Skeletal muscle cell (primary cell): Measurements from ENCODE around the gene EVA1C.
A peak's percentile ranks its signal among the peaks of the same experiment; 100 is the strongest.
"Not testable (repeated sequence)": the region's sequence is repeated elsewhere in the genome, so short reads cannot be mapped to it uniquely, and the experiment has no call there.

Experiments
- DNase-seq: peaks from one replicate; pipeline ENCODE4 v3.0.0-alpha.2; 2010; ENCODE audit warnings: low read depth
- H3K4me3 ChIP-seq: 2 replicates; pipeline ENCODE4 v1.5.1; 2011; ENCODE audit warnings: low read depth, mild to moderate bottlenecking, control low read depth, low read length, moderate library complexity

The EVA1C gene

DNA sequence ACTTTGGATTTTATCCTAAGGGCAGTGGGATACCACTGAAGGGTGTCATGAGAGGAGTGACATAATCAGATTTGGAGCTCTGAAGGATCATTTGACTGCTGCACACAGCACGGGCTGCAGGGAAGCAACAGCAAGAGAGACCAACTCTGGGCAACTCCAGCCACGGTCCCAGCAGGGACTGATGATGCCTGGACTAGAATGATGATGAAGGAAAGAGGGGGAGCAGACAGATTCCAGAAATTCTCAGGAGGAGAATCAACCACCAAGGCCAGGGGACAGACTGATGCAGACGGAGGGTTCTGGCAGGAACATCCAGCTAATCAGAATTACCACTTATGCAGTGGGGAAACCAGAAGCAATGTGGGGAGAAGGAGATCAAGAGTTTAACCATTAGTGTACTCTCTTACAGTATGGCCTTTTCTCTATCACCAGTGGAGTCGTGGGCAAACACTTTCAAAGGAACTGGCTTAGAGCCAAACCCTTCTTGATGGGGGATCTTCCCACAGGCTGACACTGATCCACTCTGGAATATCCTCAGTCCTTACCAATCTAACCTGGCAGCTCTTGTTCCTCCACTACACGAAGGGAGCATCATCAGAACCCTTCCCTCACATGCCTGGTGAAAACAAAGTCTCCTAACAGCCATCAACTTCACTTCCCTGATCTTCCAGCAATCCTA lies 23.0 kb upstream of the EVA1C start:
- H3K4me3 ChIP-seq = no peak overlapping the region
- DNase-seq = no peak

DNA sequence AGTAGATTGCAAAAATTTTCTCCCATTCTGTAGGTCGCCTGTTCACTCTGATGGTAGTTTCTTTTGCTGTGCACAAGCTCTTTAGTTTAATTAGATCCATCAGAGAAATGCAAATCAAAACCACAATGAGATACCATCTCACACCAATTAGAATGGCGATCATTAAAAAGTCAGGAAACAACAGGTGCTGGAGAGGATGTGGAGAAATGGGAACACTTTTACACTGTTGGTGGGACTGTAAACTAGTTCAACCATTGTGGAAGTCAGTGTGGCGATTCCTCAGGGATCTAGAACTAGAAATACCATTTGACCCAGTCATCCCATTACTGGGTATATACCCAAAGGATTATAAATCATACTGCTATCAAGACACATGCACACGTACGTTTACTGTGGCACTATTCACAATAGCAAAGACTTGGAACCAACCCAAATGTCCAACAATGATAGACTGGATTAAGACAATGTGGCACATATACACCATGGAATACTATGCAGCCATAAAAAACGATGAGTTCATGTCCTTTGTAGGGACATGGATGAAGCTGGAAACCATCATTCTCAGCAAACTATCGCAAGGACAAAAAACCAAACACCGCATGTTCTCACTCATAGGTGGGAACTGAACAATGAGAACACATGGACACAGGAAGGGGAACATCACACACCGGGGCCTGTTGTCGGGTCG lies 21.8 kb upstream of the EVA1C start:
- H3K4me3 ChIP-seq, DNase-seq: not testable (repeated sequence)

DNA sequence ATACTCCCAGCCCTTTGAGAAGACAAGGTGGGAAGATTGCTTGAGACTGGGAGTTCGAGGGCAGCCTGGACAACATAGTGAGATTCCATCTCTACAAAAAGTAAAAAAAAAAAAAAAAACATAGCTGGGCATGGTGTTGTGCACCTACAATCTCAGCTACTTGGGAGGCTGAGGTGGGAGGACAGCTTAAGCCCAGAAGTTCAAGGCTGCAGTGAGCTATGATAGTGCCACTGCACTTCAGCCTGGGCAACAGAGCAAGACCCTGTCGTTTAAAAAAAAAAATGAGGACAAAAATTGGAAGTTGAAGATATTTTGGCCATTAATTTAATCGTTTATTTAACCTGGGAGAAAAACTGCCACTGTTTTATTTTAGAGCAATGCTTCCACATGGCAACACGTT lies 20.8 kb upstream of the EVA1C start:
- no peak for DNase-seq
- peak overlapping the region; percentile 98 for H3K4me3 ChIP-seq

DNA sequence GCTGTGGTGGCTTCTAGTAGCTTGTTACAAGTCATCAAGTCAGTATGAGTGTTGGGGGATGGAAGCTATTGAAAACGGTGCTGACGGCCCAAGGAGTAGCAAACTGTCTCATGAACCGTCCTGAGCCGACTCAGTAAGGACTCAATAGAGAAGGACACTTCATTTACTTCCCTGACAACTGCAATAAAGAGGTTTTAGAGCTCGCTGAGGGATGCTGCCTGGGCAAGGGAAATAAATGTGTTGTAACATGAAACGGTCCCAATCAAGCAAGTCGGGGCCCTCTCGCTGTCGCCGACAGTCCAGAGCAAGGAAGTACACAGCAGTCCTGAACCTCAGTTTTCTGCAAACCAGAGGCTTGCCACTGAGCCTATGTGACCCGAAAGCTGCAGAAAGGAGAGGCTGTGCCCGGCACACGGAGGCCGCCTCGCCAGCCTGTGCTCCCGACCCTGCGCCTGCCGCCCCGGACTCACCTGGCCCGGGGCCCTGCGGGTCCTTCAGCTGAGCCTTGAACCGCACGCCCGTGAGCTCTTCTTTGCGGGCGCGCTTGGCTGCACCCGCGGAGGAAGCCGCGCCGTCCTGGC lies 20.1 kb upstream of the EVA1C start:
- H3K4me3 ChIP-seq = peak overlapping the region; percentile 98
- no peak for DNase-seq

DNA sequence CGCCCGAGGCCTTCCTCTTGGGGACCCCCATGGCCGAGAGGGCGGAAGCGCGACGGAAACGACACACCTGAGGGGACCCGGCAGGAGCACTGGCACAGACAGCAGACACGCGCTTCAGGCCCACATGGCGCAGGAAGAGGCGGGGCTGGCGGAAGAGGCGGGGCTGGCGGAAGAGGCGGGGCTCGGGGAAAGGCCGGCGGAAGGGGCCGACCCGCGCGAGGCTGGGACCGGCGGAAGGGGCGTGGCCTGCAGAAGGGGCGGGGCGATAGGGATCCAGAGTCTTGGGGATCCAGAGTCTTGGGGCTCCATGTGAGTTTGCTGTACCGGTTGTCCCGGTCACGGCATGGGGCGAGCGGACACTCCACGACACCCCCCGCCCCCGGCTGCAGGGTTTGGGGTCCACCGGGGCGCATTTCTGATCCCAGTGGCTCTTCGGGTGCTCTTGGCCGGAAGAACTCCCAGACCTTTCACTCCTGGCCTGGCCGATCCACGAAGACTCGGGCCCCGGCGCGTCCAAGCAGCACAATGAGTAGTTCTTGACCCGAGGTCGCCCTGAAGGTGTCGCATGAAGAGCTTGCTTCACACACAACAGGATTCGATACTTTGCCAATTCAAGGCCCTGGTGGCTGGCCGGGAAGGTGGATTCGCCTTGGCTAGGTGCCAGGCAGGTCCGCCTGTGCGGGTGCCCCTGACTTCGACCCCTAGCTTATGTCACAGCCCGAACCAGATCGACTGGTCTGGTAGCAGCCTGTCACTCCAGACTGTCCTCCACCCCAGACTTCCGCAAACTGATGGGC lies 19.4 kb upstream of the EVA1C start, which contains the start of gene URB1:
URB1 (minus strand) TSS at position 133 of the 797 bp plus-strand sequence; CDS start at position 31, 102 bp downstream.
- no peak for DNase-seq

DNA sequence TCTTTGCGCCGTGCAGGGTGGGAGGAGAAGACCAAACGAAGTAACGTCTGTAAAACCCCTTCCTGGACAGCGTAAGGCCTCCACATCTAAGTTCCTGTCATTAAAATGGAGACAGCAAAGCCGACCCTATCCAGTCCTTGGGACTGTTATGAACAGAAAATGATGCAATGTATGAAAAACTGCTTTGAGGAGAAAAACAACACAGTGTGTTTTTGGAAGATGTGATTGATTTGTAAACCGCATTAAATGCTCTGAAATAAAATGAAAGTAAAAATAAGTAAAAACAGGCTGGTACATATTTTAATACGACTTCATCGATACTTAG lies 18.9 kb upstream of the EVA1C start:
- H3K4me3 ChIP-seq = peak overlapping the region; percentile 98
- DNase-seq = no peak

More for the DNA sequence above, 19.4 kb upstream of the EVA1C start, which contains the start of gene URB1:
- peak within 1 kb of the TSS; percentile 98 for H3K4me3 ChIP-seq

DNA sequence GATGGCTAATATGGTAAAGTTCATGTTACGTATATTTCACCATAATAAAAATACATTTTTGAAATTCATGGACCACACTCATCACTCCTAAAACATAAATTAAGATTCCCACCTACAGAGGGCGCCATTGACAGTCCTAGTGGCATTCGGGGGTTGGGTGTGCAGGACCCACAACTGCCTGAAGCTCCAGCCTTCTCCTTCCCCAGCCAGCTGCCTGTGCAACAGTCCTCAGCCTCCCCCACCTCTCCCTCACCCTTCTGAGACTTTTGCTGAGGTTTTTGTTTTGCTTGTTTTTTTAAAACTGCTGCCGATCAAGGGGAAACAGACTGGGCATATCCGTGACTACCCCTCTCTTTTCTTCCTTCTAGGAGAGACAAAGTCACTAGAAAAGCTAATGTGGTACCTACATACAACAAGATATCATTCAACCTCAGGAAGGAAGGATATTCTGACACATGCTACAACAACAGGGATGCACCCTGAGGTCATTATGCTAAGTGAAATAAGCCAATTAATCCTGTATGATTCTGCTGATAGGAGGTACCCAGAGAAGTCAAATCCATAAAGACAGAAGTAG lies 9.2 kb upstream of the EVA1C start:
- no peak for DNase-seq
- H3K4me3 ChIP-seq = no peak overlapping the region

DNA sequence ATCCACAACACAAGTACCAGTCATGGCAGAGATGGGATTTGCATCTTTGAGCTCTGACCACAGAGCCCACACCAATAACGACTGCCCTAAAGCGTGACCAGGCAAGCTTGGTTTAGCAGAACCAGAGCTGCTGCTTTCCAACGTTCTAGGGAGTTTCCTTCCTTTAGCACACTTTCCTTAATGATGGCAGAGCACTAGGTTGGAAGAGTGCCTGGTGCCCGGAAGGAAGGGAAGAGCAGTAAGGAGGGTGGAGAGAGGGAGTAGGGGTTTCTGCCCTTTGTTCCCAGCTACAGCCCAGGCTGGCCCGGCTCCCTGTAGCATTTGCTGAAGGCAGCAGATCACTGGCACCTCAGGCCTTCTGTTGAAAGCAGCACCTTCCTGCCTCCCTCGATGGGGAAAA lies 6.1 kb upstream of the EVA1C start:
- H3K4me3 ChIP-seq = no peak overlapping the region
- DNase-seq = no peak

DNA sequence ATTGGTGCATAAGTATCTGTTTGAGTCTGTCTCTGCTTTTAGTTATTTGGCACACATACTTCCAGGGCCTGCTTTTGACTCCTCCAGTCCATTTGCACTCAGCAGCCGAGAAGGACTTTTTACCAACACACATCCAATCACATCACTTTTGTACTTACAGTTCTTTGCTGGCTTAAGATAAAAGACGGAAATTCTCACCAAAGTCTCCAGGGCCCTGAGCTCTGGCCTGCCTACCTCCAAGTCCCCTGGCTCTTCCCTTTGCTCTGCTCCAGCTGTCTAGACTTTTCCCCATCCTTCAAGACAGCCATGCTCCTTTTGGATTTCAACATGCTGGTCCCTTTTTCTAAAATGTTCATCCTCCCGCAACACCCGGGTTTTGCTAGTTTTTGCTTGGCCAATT lies 2.2 kb upstream of the EVA1C start:
- no peak for DNase-seq
- H3K4me3 ChIP-seq = no peak overlapping the region

DNA sequence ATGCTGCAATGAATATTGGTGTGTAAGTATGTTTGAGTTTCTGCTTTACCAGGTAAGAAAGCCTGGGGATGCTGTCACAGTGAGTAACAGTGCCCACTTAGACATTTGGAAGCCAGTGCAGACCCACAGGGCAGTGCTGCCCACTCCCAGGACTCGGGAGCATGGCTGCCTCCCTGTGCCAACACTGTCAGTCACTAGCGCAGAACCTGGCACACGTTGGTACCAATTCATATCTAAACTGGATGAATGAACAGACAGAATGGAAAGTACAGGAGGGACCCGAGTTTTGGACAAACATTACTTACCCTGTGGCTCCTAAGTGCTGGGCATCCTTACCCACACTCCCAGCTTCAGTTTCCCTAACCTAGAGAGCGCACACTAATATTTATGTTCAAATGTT lies 1.6 kb upstream of the EVA1C start:
- H3K4me3 ChIP-seq = no peak overlapping the region
- DNase-seq = no peak

DNA sequence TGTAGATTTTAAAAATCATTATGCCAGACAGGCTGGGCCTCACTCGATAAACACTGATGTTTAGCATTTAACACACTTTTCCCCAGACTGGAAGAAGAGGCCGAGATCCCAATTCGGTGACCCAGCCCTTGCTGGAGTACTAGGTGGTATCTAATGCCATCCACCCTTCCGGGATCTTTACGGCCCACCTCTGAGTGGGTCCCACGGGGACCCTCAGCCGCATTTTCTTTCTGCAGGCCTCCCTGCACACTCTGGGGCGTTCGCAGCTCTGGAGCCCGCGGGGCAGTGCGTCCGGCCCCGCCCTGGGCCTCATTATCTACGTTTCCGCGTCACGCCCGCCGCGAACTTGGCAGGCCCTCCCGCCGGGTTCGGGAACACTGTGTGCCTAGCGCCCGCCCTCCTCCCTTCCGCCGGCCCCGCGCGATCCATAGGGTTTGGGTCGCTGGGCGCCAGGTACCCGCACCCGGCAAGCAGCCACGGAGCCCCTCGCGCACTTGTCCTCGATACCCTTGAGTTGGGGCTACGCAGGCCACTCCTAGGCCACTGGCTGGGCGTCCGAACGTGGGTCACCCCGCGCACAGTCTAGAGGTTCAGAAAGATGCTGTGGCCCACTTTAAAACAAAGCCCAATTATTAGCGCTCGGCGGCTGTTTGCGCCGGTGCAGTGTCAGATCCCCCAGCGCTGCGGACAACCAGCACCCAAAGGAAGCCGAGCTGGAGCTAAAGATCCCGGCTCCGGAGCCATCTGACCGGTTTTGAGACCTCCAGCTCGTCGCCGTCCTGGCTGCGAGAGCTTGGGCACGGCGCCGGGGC lies 950 bp upstream of the EVA1C start:
- H3K4me3 ChIP-seq = peak overlapping the region; percentile 59
- DNase-seq = no peak

DNA sequence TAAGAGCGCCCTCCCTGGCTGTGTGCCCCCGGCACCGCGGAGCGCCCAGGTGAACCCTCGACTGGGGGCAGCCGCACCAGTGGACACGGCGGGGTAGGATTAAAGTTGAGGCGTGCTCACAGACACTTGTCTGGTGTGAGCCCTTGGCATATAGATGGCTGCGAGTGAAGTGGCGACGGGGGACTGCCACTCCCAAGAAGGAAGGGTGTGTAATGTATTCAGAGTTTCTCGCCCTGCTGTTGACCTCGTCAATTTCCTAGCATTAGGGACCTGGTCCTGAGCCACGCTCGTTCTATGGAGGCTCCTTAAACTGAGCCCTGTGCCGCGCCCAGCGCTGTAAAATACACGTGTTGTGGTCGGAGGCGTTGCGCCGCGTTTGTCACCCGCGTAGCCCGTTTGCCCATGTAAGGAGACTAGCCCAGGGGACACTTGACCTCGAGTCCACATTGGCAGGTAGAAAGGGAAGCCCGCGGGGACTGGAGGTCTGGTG lies 554 bp downstream of the EVA1C start:
- DNase-seq = no peak

DNA sequence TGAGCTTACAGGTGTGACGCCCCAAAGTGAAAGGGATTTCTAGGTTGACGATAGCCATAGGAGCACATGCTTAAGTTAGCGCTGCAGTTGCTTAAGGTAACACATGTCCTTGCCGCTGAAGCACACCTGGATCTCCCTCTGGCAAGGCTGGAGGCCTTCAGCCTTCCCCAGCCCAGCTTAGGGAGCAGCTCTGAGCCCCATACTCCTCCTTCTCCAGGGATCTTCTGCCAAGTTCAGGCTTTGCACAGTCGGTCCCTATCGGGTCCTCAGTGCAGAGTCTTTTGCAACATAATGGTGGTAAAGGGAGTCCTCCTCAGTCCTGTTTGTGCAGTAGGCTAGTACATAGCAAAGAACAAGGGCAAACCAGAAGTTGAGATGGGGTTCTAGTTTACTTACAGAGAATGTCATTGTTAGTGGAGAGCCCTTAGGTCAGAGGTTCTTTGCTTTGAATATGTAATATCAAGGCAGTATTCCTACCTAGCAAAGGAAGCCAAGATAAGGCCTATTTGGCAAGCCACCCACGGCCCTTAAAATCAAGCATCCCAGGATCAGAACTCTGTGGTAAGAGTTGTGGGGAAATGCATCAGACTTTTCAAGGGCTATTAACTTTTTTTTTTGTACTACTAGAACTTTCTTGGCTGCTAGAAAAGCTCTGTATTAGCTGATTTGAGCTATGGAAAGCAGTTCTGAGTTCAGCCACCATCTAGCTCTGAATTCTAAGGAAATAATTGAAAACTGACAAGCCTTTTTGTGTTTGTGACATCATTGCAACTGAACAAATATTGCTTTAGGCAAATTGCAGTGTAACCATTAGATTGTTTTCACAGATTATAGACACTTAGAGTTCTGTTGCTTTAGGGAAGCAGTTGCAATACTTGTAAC lies 1.4 kb downstream of the EVA1C start:
- no peak overlapping the region for H3K4me3 ChIP-seq

More for the DNA sequence above, 554 bp downstream of the EVA1C start:
- H3K4me3 ChIP-seq = peak overlapping the region; percentile 59

DNA sequence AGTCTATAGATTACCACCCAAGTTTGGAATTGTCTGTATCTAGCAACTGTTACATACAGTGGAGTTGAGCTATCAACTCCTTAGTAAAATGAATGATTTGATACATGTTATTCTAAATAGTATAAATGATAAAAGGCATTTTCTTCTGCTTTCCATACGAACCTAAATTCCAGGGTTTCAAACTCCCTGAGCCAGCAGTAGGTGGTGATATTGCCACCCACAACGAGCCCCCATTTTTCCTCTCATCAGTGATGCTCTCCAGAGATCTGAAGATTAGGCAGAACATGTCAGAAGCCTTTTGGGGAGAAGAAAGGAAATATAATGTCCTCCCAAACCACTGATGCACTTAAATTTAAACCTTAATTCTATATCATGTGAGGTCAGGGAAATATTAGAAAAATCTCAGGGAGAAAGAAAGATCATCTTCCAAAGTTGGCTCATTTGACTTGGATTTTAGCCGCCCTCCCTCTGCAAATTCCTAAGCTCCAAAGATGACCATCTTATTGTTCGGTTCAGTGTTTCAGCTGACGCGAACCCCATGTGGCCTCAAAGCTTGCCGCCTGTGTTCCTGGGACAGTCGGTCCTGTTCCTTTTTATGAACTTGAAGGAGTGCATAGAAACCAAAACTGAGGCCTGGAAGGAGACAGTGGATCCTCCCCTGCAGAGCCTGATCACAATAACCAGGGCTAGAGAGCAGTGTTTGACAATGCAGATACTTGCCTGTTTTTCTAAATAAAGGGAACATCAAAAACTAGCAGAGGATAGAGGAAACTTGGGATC lies 2.3 kb downstream of the EVA1C start:
- H3K4me3 ChIP-seq = no peak overlapping the region
- no peak for DNase-seq

More for the DNA sequence above, 1.4 kb downstream of the EVA1C start:
- DNase-seq = no peak

DNA sequence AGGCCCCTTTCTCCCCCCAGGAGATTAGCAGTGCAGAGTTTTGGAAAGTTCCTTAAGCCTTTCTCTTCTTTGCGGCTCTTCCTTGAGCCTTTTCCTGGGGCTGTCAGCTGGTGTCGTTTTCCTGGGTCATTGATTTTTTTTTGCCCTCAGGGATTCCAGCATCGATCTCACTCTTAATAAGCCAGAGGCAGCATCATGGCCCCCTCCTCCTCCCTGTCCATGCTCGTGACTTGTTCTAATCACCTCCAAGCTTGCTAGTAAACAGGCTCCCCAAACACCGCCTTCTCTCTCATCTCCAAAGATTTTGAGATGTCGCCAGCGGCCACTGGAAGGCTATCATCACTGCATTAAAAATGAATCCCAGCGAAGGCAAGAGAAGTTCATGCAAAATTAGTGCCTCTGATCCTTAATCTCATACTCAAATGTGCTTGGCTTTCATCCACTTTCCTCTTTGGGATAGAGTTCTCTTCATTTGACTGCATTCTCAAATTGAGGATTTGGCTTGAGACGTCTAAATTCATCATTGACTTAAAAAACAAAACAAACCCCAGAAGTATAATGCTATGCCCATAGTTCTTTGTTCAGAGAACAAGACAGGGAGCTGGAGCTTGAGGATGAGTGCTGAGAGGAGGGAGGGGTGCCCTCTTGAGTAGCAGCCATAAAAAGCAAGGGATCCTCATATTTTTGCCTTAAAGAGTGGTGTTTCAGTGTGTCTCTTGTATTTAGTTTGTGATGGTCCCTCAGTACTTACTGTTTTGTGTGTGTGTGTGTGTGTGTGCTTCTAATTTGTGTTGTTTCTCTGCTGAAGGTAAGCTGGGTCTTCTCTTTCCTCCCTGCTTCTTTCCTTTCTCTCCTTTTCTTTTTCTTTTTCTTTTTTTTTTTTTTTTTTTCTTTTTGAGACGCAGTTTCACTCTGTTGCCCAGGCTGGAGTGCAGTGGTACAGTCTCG lies 3.2 kb downstream of the EVA1C start:
- DNase-seq = no peak
- no peak overlapping the region for H3K4me3 ChIP-seq

DNA sequence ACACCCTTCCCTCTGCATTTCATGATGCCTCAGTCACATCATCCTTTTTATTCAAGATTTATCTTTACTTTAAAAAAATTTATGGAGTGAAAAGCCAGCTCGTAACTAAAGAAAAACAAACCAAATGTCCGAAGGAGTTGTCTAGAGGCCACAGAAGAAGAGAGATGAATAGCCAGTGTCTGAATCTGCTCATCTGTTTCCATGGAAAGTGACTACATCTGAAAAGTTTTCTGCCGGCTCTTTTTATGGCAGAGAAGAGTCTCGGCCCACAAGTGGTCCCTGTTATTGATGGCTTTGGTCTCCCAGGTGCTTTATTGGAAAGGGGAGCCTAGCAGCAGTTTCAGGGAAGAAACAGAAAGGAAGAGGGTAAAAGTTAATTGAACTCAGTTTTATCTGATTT lies 5.6 kb downstream of the EVA1C start:
- DNase-seq = no peak
- no peak overlapping the region for H3K4me3 ChIP-seq
